Stimulated activated CD8-positive, alpha-beta memory T cell treated with anti-CD3 and anti-CD28 coated beads, Interleukin-15, amount 100 ng/mL, for 4 hours (primary cell): ENCODE measurements around the gene TBC1D17.

ENCODE experiments used
- DNase-seq, 2 donors: peaks; one replicate each; pipeline ENCODE4 v3.0.0-alpha.2; 2020; ENCODE audit warnings: low read depth in 2 of 2

The TBC1D17 gene

DNA sequence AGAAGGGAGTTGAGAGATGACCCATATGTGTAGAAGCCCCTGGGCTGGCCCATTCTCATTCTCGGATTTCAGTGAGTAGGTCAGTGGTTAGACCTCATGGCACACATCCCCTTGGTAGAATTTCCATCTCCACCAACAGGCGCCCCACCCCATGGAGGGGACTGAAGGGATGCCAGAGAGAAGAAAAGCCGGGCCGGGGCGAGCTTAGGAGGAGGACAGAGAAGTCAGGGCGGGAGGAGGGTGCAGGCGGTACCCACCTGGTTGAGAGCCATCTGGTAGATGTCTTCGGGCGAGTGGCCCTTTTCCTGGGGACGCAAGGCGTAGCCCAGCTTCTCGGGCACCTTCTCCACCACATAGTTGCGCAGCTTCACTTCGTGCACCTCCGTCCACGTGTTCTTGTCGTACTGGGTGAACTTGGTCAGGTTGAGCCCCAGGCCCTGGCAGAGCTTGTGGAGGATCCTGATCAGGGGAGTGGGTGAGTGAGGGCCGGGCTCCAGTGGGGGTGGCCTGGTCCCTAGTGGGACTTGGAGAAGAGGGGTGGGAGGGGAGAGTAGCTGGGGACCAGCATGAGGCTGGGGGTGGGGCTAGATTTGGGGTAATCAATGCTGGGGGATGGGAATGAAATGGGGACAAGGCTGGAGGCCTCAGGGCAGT, 16.6 kb downstream of the TBC1D17 start:
- no peak for DNase-seq

DNA sequence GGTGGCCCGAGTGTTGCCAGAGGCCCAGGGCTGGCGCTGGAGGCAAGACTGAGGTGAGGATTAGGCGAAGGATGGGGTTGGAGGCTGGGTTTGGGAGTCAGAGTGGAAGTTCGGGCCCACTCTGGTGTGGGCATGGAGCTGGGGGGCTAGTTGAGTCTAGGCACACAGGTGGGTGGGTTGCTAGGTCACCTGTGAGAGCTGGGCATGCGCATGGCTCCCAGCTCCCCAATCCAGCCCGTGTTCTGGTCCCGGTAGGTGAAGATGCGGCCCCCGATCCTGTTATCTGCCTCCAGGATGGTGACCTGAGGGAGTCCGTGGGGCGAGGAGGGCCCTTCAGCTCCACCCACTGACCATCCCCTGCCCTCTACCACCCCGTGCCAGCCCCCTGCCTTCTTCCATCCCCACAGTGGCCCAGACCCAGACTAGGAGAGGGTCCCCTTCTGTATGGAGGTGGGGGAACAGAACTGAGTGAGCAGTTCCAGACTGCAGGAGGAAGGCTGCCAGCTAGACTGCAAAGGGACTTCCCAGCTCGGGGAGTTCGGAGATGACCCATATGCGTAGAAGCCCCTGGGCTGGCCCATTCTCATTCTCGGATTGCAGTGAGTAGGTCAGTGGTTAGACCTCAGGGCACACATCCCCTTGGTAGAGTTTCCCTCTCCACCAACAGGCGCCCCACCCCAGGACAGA, 17.5 kb downstream of the TBC1D17 start:
- no peak for DNase-seq

DNA sequence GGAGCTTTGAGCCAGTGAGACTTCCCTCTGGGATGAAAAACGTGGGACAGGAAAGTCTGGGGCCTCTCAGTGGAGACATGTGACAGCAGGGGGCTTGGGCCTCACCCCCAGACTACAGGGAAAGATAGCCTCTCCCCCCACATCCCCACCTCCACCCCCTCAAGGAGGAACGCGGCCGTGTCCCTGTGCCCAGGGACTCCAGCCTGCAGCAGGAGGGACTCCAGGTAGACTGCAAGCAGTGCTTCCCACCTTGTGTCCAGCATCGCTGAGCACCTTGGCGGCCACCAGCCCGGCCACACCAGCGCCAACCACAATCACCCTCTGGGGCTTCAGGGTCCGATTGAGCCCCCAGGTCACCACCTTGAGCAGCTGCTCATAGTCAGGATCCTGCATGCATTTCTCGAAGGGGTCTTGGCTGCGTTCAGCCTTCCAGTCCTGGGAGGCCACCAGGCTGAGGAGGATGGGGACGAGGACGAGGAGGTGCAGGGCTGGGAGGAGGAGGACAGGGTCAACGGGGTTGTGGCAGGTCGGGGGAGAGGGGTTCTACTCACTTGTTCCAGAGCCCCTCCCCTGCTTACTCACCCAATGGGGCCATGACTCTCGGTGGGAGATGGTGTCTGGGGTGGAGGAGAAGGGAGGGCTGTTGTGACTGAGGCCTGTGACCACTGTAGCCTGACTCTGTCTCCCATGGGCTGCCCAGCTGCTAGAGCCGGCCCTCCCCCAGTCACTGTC, 18.2 kb downstream of the TBC1D17 start:
- DNase-seq = no peak

DNA sequence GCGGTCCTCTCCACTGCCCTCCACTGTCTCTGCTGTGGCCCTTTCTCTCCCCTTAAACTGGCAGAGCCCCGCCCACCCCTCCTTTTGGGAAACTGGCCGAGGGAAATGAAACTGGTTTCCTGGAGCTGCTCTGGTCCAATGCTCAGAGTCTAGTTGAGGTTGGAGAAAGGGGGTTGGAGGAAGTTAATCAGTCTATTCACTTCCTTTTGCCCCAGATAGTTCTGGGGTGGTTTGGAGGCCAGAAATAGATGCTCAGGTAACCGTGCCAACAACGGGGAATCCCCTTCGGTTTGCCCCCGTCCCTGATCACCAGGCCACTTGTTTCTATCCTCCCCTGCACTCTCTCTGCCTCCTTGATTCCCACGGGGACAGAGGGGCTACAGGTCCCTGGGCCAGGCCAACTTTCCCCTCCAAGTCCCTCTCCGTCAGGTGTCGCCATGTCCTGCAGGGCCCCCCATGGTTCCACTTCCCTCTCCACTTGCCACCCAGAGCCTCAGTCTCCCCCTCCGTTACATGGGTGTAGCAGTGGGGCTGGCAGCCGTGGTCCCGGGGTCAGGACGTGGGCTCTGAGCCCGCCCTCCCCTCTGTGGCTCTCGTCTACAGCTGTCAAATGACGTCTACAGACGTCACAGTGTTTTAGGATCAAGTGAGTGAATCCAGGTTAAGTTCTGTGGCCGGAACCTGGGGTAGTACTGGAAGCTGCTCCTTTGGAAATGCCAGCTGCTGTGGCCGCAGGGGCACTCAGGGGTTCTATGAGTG, 19.5 kb downstream of the TBC1D17 start, which contains the start of gene IL4I1:
Gene IL4I1, minus strand, starts transcription at position 25 of the 759 bp plus-strand sequence. CDS start 727 bp downstream, outside the sequence.
- peak; percentile 39 to 53 for DNase-seq

DNA sequence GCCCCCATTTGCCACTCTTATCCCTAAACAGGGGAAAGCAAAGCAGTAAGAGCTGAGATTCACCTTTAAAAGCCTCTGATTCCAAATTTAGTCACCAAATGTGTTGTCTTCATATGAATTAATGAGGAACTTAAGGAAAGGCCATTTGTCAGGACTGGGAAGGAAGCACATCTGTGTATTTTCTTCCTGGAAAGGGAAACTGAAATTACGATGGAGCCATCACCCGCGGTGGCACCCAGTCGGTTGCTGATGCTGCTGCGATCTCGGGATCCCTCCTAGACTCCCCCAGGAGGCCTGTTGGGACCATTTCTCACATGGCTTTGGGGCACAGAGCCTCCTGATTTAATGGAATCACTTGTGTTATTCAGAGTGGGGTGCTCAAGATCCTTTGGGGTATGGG, 26.6 kb downstream of the TBC1D17 start:
- DNase-seq = no peak

DNA sequence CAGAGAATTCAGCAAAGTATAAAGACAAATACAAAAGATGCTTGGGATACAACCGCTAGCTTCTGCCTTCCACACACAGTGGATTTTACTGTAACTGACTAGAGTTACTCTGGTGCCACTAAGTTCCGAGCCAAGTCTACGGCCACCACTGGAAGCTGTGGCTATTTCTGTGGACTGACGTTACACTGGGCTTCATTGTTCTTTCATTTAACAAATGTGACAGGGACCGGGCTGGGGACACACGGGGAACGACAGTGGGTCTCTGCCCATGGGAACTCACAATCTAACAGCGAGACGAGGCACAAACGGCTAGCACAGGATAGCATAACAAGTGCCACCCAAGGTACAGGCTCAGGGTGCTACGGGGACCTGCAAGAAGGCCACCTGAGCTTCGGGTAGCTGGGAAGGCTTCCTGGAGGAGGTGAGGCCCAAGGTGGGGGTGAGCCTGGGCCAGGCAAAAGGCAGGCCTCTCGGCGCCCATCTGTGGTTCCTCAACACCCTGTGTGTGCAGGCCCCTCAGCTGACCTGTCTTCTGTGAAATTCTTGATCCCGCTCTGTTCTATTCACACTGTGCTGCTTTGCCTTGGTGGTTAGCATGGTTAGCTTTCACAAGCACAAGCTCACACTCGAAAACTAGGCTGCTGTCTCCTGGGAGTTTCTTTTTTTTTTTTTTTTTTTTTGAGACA, 29.5 kb downstream of the TBC1D17 start:
- no peak for DNase-seq

DNA sequence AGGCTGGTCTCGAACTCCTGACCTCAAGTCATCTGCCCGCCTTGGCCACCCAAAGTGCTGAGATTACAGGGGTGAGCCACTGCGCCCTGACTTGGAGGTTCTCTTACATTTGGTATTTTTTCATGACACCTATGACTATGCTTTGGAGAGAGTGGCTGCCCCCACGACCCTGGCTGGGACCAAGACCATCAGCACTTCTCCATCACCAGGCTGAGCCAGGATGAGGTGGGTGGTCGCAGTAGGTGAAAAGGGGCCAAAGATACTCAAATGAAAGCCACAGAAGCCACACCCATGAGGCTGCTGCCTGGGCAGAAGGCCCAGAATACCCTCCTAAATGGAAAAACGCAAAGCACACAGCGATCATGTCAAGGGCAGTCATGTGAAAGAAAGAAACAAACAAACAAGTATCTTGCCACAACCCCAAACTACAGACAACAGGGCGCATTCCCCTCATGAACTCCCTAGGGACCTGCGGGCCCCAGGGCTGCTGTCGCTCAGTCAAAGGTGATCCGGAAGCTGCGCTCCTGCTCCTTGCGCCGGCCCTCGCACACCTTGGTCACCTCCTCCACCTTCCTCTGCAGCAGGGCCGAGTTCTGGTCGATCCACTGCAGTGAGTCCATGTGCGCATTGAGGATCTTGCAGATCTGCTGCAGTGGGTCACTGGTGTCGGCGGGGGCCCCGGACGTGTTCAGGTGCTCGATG, 30.4 kb downstream of the TBC1D17 start:
- DNase-seq = no peak

DNA sequence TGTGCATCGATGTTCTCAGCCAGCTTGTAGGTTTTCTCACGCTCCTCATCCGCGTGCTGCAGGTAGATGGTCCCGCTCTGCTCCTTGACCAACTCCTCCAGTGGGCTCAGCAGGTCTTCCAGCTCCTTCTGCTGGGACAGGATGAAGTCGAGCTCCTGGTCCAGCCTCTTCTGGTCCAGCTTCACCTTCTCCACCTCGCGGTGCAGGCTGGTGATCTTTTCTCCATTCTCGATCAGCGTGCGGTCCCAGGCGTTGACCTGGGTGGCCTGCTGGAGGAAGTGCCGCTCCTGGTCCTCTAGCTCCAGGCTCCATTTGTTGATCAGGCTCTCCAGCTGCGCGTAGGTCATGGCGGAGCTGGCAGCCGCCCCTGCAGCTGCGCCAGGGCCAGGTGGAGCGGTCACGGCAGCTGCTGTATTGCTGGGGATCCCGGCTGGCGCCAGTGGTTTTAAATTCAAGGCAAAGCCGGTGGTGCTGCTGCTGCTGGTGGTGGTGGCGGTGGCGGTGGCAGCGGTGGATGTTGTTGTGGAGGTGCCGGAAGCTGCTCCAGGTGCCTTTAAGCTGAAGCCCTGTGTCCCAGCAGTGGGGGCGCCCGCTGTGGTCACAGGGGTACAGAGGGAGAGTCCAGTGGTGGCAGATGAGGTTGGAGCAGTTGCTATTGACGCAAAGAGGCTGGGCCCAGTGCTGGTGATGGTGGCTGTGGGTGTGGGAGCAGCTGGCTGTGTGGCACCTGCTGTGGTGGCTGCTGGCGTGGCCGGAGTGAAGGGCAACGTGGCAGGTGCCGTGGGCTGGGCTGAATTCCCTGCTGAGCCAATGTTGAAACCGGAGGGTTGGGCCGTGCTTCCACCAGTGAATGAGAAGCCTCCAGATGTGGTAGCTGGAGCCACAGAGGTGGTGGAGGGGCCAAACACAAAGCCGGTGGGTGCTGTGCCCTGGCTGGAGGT, 31.2 kb downstream of the TBC1D17 start:
- no peak for DNase-seq

DNA sequence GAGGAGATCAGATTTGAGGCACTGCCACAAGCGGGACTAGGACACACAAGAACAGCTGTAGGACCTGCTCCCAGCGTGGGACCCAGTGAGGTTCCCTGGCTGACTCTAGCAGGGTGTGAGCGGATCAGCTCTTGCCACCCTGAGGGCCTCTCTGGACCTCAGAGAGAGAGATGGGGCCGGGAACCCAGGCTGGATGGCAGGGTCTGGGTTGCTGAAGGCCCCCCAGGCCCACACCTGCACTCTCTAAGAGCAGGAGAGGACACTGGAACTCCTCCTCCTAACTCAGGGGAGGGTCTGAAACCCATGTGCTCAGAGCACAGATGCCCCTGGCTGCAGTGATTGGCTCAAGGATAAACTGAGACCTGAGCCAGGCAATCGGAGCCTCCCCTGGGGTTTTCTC, 32.7 kb downstream of the TBC1D17 start:
- no peak for DNase-seq

DNA sequence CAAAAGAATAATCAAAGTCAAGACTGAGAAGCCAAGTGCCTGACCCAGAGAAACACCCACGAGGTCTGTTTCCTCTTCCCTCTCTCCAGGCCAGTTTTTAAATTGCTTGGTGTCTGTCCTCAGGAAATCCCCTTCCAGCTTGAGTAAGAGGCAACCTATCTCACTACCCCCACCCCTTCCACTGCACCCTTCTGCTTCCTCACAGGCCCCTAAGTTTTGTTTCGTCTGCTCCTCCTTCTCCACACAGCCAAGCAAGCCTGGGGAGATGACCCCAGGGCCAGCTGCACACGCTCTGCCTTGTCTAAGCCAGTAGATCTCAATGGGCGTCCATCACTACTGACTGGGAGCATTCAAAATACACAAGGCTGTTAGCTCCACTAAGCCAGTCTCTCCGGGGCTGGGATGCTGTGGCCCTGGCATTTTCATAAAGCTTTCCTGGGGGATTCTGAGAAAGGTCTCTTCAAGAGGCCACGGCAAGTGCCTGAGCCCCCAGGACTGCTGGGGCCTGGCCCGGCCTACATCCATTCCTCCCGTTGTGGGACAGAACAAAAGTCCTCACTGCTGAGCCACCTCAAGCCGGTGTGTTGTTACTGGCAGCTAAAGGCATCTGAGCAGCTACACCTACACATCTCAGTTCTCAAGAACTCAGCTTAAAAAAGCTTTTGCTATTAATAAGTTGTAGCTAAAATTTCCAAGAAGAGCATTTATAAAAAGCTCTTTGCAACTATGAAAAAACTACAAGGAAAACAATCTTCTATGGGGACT, 34.1 kb downstream of the TBC1D17 start:
- no peak for DNase-seq

DNA sequence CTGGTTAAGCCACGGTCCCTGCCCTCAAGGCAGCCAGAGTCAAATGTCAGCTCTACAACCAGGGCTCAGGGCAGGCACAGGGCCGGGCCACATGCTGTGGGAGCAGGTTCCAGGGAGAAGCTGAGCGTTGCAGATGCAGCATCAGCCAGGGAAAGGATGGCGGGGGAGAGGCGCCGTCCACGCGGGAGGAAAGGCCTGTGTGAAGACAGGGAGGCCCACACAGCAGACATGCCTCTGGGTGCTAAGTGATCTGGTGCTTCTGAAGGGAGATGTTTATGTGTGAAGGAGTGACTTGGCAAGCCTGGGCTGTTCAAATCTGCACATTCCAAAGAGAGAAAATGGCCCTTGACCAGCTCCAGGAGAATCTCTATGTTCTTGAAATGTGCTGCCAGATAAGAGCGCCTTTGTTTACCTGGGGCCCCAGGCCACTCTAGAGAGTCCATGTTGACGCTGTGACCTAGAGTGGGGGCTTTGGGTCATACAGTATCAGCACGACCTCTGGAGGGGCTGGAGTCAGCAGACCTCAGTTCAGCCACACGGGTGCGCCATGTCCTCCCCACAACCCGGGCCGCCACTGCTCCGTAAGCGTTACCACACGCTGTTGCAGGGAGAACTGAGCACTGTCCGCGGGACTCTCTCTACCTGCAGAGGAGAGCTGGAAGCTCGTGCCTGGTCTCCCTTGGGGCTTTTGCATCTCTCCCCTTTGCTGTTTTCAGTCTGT, 35.6 kb downstream of the TBC1D17 start:
- DNase-seq = no peak

DNA sequence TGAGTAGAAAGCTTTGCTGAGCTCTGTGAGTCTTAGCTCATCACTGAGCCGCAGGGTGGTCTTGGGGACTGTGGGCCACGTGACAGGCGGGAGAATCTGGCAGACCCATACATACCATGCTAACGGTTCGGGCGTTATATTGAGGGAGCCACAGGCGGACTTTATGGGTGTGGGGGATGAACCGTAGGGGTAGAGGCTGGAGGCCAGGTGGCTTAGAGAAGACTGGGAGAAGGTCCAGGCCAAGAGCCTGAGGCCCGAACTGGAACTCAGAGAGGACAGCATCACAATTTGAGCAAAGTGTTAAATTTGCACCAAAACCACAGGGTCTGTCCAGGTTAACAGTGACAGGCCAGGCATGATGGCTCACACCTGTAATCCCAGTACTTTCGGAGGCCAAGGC, 36.2 kb downstream of the TBC1D17 start:
- no peak for DNase-seq

DNA sequence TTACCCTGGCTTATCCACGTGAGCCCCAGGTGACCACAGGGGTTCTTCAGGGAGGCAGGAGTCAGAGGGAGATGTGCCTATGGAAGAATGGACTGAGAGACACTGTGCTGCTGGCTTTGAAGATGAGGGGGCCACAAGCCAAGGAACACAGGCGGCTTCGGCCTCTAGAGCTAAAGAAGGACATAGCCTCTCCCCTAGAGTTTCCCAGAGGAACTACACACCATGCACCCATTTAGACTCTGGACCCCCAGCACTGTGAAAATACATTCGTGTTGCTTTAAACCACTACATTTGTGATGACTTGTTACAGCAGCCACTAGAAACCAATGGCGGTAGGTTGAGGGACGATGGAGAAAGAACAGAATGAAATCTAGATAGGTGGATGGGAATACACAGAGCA, 37.8 kb downstream of the TBC1D17 start:
- DNase-seq = no peak

DNA sequence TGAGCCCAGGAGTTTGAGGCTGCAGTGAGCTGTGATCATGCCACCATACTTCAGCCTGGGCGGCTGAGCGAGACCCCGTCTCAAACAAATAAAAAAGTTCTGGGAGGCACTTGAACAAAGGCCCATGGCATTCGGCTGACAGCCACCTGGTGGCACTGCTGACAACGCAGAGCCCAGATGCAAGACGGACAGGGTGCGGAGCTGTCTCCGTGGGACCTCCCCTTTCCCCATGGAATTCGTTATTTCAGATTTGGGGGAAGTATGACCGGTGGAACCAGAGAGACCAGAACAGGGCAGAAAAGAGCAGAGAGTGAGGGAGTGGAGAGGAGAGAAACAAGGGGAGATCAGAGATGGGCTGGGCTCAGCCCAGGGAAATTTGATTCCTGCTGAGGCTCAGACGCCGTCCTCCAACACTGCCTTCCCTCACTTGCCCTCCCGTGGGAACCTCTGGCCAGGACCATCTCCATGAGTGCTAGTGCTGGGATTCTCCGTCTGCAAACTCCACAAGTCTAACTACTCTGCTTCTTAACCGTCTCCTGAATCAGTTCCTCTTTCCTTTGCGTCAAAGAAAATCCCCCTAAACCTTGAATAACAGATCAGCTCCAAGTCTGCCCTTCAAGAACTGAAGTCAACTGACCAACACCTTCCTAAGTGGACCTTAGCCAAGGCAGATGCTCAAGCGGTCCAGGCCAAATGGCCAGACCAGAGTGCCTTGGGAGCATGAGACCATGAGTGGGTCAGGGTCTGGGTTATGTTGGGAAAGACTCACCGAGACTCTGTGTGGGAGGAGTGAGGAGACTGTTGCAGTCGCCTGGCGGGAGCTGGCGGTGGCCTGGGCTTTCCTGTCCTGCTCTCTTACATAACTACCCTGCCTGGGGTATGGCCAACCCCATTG, 39.6 kb downstream of the TBC1D17 start:
- DNase-seq = no peak

DNA sequence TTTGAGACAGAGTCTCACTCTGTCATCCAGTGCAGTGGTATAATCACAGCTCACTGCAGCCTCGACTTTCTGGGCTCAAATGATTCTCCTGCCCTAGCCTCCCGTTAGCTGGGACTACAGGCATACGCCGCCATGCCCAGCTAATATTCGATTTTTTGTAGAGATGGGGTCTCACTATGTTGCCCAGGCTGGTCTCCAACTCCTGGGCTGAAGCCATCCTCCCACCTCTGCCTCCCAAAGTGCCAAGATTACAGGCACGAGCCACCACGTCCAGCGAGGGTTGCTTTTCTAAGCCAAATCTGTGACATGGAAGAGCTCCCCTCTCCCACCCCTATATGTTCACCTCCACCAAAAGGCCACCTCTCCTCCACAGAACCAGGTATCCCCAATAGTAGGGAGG, 40.6 kb downstream of the TBC1D17 start:
- no peak for DNase-seq

DNA sequence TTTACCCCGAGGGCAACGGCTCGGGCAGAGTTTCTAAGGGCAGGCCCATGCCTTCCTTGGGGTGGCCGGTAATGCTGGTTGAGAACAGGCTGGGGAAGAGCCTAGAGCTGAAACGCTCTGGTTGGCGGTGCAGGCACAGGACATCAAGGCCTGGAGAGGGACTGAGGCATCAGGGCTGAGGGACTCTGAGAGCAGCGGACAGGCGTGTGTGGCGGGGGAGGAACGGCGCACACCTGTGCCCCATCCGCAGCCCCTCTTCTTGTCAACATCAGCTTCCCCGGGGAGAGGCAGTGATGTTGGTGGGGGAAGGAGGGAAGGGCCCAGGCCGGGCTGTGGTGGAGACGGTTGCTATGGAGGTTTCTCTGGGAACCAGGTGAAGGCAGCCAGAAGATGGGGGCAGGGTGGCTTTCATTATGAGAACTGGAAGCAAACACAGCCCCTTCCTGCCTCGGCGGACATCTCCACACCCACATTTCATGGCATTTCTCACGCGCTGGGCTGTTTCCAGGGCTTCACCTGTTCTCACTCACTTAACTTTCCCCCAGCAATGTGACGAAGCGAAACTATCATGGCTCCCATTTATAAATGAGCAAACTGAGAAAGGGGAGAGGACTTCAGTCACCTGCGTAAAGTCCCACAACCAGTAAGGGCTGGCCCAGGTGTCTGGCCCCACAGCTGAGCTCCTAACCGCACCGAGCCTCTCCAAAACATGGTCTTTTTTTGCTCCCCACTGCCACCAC, 43.3 kb downstream of the TBC1D17 start:
- no peak for DNase-seq
